Body of pancreas (tissue), 4 donors: ENCODE results near the gene AMH.

Experiments used
- CTCF ChIP-seq, 7 experiments: fragments of 450-650 bp in 4 of 7; fragments of 200-600 bp in 3 of 7; sonication (generic) in 3 of 7; IDR thresholded peaks; one replicate each; pipeline ENCODE4 v1.5.1; 2016 to 2019; ENCODE audit warnings: antibody characterized with exemption in 7 of 7
- POLR2A ChIP-seq, 3 donors: fragments of 450-650 bp; IDR thresholded peaks; one replicate each; pipeline ENCODE4 v1.6.1; 2016; ENCODE audit warnings: antibody characterized with exemption in 3 of 3, mild to moderate bottlenecking in 2 of 3

- TF ChIP-seq POLR2A (IDR thresholded peaks at IDR 0.05), result no peak
- TF ChIP-seq CTCF (IDR thresholded peaks at IDR 0.05), result no peak
Observed at GRCh38 chr19:2207008-2207407, 42.1 kb upstream of the AMH start.
